ENCODE measurements around the gene RIOK2. TPM values are rescaled to one million over a fixed set of nuclear protein-coding genes. Genes with fewer than 3 reads are reported as not detected.

The RIOK2 gene
- total and polyA plus RNA-seq, 4 donors: 4.1 to 11.8 (median 10.1) TPM

- TF ChIP-seq, protein P1, sequence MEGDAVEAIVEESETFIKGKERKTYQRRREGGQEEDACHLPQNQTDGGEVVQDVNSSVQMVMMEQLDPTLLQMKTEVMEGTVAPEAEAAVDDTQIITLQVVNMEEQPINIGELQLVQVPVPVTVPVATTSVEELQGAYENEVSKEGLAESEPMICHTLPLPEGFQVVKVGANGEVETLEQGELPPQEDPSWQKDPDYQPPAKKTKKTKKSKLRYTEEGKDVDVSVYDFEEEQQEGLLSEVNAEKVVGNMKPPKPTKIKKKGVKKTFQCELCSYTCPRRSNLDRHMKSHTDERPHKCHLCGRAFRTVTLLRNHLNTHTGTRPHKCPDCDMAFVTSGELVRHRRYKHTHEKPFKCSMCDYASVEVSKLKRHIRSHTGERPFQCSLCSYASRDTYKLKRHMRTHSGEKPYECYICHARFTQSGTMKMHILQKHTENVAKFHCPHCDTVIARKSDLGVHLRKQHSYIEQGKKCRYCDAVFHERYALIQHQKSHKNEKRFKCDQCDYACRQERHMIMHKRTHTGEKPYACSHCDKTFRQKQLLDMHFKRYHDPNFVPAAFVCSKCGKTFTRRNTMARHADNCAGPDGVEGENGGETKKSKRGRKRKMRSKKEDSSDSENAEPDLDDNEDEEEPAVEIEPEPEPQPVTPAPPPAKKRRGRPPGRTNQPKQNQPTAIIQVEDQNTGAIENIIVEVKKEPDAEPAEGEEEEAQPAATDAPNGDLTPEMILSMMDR (IDR thresholded peaks at IDR 0.05; ENCODE audit: low read depth, low read length, missing input control): no peak
Measured at GRCh38 chr5:97167435-97167834, 15.6 kb downstream of the RIOK2 start (continued).

- Histone ChIP-seq H3K4me1 (ENCODE audit: control insufficient read depth in 4 of 4, insufficient read depth in 4 of 4, low read length in 3 of 4) (peaks cover 0 to 3% (median 0%) of the 10 kb centered on the region in 4 donors), H3K27me3 (ENCODE audit: control insufficient read depth in 4 of 4, insufficient read depth in 4 of 4, low read length in 3 of 4) (no peaks in the 10 kb centered on the region), H3K9ac (ENCODE audit: low read depth in 1 of 2, low read length in 2 of 2) (no peak overlapping the region), H3K4me3 (ENCODE audit: low read depth in 1 of 3, low read length in 3 of 3) (no peak overlapping the region), H3K27ac (ENCODE audit: low read depth in 1 of 2, low read length in 2 of 2) (no peak overlapping the region), H3K9me3 (ENCODE audit: control insufficient read depth in 4 of 4, low read length in 3 of 4) (no peaks in the 10 kb centered on the region), H3K36me3 (ENCODE audit: control insufficient read depth in 4 of 4, insufficient read depth in 3 of 4, low read depth in 1 of 4, low read length in 3 of 4) (peaks cover 3 to 46% (median 33%) of the 10 kb centered on the region in 4 donors)
- no peak for DNase-seq (ENCODE audit: low spot score)
- no peak for TF ChIP-seq RAD21 (IDR thresholded peaks at IDR 0.05)
- TF ChIP-seq HNF4G (IDR thresholded peaks at IDR 0.05): peak; percentile 4
- WGBS: 16% methylated on average over 1 of the region's 1 CpG
Measured at GRCh38 chr5:97165726-97166125, 17.3 kb downstream of the RIOK2 start.

- H3K27ac ChIP-seq (ENCODE audit: low read depth in 1 of 2, low read length in 2 of 2): no peak overlapping the region
- no peaks in the 10 kb centered on the region for H3K9me3 ChIP-seq (ENCODE audit: control insufficient read depth in 4 of 4, low read length in 3 of 4)
- DNase-seq (ENCODE audit: low spot score): no peak
- TF ChIP-seq, protein P2, sequence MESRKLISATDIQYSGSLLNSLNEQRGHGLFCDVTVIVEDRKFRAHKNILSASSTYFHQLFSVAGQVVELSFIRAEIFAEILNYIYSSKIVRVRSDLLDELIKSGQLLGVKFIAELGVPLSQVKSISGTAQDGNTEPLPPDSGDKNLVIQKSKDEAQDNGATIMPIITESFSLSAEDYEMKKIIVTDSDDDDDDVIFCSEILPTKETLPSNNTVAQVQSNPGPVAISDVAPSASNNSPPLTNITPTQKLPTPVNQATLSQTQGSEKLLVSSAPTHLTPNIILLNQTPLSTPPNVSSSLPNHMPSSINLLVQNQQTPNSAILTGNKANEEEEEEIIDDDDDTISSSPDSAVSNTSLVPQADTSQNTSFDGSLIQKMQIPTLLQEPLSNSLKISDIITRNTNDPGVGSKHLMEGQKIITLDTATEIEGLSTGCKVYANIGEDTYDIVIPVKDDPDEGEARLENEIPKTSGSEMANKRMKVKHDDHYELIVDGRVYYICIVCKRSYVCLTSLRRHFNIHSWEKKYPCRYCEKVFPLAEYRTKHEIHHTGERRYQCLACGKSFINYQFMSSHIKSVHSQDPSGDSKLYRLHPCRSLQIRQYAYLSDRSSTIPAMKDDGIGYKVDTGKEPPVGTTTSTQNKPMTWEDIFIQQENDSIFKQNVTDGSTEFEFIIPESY (IDR thresholded peaks at IDR 0.05): no peak
- TF ChIP-seq, protein P3, sequence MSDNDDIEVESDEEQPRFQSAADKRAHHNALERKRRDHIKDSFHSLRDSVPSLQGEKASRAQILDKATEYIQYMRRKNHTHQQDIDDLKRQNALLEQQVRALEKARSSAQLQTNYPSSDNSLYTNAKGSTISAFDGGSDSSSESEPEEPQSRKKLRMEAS (IDR thresholded peaks at IDR 0.05): no peak
- TF ChIP-seq, protein P4, sequence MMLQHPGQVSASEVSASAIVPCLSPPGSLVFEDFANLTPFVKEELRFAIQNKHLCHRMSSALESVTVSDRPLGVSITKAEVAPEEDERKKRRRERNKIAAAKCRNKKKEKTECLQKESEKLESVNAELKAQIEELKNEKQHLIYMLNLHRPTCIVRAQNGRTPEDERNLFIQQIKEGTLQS (IDR thresholded peaks at IDR 0.05): no peak
- no peak for TF ChIP-seq JUND (IDR thresholded peaks at IDR 0.05)
- no peak for TF ChIP-seq FOXA2 (IDR thresholded peaks at IDR 0.05)
- TF ChIP-seq FOXA1 (IDR thresholded peaks at IDR 0.05): no peak
- no peak for TF ChIP-seq TAF1 (conservative IDR thresholded peaks at IDR 0.05)
- TF ChIP-seq HNF4A (conservative IDR thresholded peaks at IDR 0.05): no peak
- no peak for TF ChIP-seq SP1 (IDR thresholded peaks at IDR 0.05)
- no peak for TF ChIP-seq NR2F2 (IDR thresholded peaks at IDR 0.05)
- peaks cover 3 to 47% (median 35%) of the 10 kb centered on the region in 4 donors for H3K36me3 ChIP-seq (ENCODE audit: control insufficient read depth in 4 of 4, insufficient read depth in 3 of 4, low read depth in 1 of 4, low read length in 3 of 4)
- peaks cover 0 to 3% (median 0%) of the 10 kb centered on the region in 4 donors for H3K4me1 ChIP-seq (ENCODE audit: control insufficient read depth in 4 of 4, insufficient read depth in 4 of 4, low read length in 3 of 4)
- H3K27me3 ChIP-seq (ENCODE audit: control insufficient read depth in 4 of 4, insufficient read depth in 4 of 4, low read length in 3 of 4): no peaks in the 10 kb centered on the region
- no peak overlapping the region for H3K4me3 ChIP-seq (ENCODE audit: low read depth in 1 of 3, low read length in 3 of 3)
- no peak overlapping the region for H3K9ac ChIP-seq (ENCODE audit: low read depth in 1 of 2, low read length in 2 of 2)
Measured at GRCh38 chr5:97164846-97165245, 18.2 kb downstream of the RIOK2 start.

DNA sequence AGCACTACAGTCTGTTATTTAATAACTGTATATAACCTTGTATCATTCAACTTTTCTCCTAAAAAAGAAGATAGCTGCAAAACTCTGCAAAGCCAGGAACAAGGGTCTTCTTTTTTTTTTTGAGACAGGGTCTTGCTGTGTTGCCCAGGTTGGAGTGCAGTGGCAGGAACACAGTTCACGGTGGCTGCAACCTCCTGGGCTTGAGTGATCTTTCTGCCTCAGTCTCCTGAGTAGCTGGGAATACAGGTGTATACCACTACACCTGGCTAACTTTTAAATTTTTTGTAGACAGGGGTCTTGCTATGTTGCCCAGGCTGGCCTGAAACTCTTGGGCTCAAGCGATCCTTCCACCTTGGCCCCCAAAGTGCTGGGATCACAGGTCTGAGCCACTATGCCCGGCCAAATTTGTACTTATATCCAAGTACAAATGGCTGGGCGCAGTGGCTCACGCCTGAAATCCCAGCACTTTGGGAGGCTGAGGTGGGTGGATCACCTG, 19.2 kb downstream of the RIOK2 start:
- Histone ChIP-seq H3K9ac (ENCODE audit: low read depth in 1 of 2, low read length in 2 of 2) (no peak overlapping the region), H3K36me3 (ENCODE audit: control insufficient read depth in 4 of 4, insufficient read depth in 3 of 4, low read depth in 1 of 4, low read length in 3 of 4) (peaks cover 3 to 45% (median 32%) of the 10 kb centered on the region in 4 donors), H3K27me3 (ENCODE audit: control insufficient read depth in 4 of 4, insufficient read depth in 4 of 4, low read length in 3 of 4) (no peaks in the 10 kb centered on the region), H3K4me1 (ENCODE audit: control insufficient read depth in 4 of 4, insufficient read depth in 4 of 4, low read length in 3 of 4) (peaks cover 0 to 3% (median 0%) of the 10 kb centered on the region in 4 donors), H3K9me3 (ENCODE audit: control insufficient read depth in 4 of 4, low read length in 3 of 4) (no peaks in the 10 kb centered on the region), H3K27ac (ENCODE audit: low read depth in 1 of 2, low read length in 2 of 2) (no peak overlapping the region), H3K4me3 (ENCODE audit: low read depth in 1 of 3, low read length in 3 of 3) (no peak overlapping the region)
- no peak for DNase-seq (ENCODE audit: low spot score)
- WGBS: 97% methylated on average over 5 of the region's 5 CpGs
- TF ChIP-seq RXRA (IDR thresholded peaks at IDR 0.05) (no peak), EGR1 (IDR thresholded peaks at IDR 0.05; ENCODE audit: low read depth in 2 of 2) (no peak), TAF1 (conservative IDR thresholded peaks at IDR 0.05) (no peak), RAD21 (IDR thresholded peaks at IDR 0.05) (no peak), HNF4A (conservative IDR thresholded peaks at IDR 0.05) (no peak), JUND (IDR thresholded peaks at IDR 0.05) (no peak), YY1 (IDR thresholded peaks at IDR 0.05) (no peak), SP1 (IDR thresholded peaks at IDR 0.05) (no peak), FOXA1 (IDR thresholded peaks at IDR 0.05) (no peak), HNF4G (IDR thresholded peaks at IDR 0.05) (no peak)
- TF ChIP-seq, protein P1 (IDR thresholded peaks at IDR 0.05; ENCODE audit: low read depth, low read length, missing input control): no peak
- TF ChIP-seq, protein P2 (IDR thresholded peaks at IDR 0.05): no peak
- TF ChIP-seq, protein P3 (IDR thresholded peaks at IDR 0.05): no peak

Data from liver (tissue), 9 donors.